ENCODE results near the gene FST. TPM values are rescaled to one million over a fixed set of nuclear protein-coding genes. Genes with fewer than 3 reads are reported as not detected.
A peak's percentile ranks its signal among the peaks of the same experiment; 100 is the strongest.

The FST gene
- total and polyA plus RNA-seq, 2 experiments from 2014 or later, result 56.0 to 87.0 TPM

- peaks cover 24% of the 10 kb centered on the region for H3F3A ChIP-seq (ENCODE audit: insufficient read depth)
- WGBS, 2 experiments (ENCODE audit: low coverage in 1 of 2, low lambda C conversion rate in 2 of 2, missing lambda C conversion rate in 2 of 2), result 95 to 97% methylated on average over 2 of the region's 2 CpGs
- TF ChIP-seq EZH2 (IDR thresholded peaks at IDR 0.05; ENCODE audit: insufficient read depth, poor library complexity, severe bottlenecking) (no peak), EZH2phosphoT487 (IDR thresholded peaks at IDR 0.05; ENCODE audit: insufficient read depth, low read depth) (no peak)
- H4K20me1 ChIP-seq (ENCODE audit: insufficient read depth), result no peaks in the 10 kb centered on the region
- H3K9ac ChIP-seq, result no peak overlapping the region
- peaks cover 25% of the 10 kb centered on the region for H3K4me1 ChIP-seq (ENCODE audit: insufficient read depth)
- no peaks in the 10 kb centered on the region for H3K36me3 ChIP-seq (ENCODE audit: low read depth)
- no peak overlapping the region for H3K27ac ChIP-seq
- no peak overlapping the region for H2AFZ ChIP-seq
- in situ Hi-C loops (cut with MboI), result loop anchor here (25.0 kb wide), 1 partner anchor 274 kb away; no protein-coding TSS in a partner anchor
- no peak for DNase-seq
- H3K4me3 ChIP-seq, result no peak overlapping the region
- no peaks in the 10 kb centered on the region for H3K79me2 ChIP-seq (ENCODE audit: insufficient read depth)
- H3K27me3 ChIP-seq (replicated peaks; ENCODE audit: insufficient read depth), result no peaks in the 10 kb centered on the region
- no peaks in the 10 kb centered on the region for H3K9me2 ChIP-seq (ENCODE audit: insufficient read depth)
- H3K9me3 ChIP-seq (ENCODE audit: low read depth), result no peaks in the 10 kb centered on the region
- no peak overlapping the region for H3K4me2 ChIP-seq (ENCODE audit: unreplicated experiment)
Measured at GRCh38 chr5:53436480-53437191, 43.8 kb upstream of the FST start.

GRCh38 chr5:53438079-53438478 lies 42.4 kb upstream of the FST start:
- Histone ChIP-seq H3K27me3 (replicated peaks; ENCODE audit: insufficient read depth) (no peaks in the 10 kb centered on the region), H3K9ac (no peak overlapping the region), H3K27ac (no peak overlapping the region), H2AFZ (no peak overlapping the region), H3K9me2 (ENCODE audit: insufficient read depth) (no peaks in the 10 kb centered on the region), H4K20me1 (ENCODE audit: insufficient read depth) (no peaks in the 10 kb centered on the region), H3K9me3 (ENCODE audit: low read depth) (no peaks in the 10 kb centered on the region), H3K4me1 (ENCODE audit: insufficient read depth) (peaks cover 18% of the 10 kb centered on the region), H3K4me3 (no peak overlapping the region), H3K4me2 (ENCODE audit: unreplicated experiment) (peak overlapping the region; percentile 47), H3K79me2 (ENCODE audit: insufficient read depth) (no peaks in the 10 kb centered on the region), H3K36me3 (ENCODE audit: low read depth) (no peaks in the 10 kb centered on the region), H3F3A (ENCODE audit: insufficient read depth) (peaks cover 21% of the 10 kb centered on the region)
- TF ChIP-seq EZH2phosphoT487 (IDR thresholded peaks at IDR 0.05; ENCODE audit: insufficient read depth, low read depth) (no peak), EZH2 (IDR thresholded peaks at IDR 0.05; ENCODE audit: insufficient read depth, poor library complexity, severe bottlenecking) (no peak)
- no peak for DNase-seq
- WGBS, 2 experiments (ENCODE audit: low coverage in 1 of 2, low lambda C conversion rate in 2 of 2, missing lambda C conversion rate in 2 of 2), result 96 to 97% methylated on average over 13 of the region's 13 CpGs
- in situ Hi-C loops (cut with MboI), result loop anchor here (25.0 kb wide), 1 partner anchor 276 kb away; no protein-coding TSS in a partner anchor

- peak overlapping the region; percentile 14; the same call in 1 of the 2 replicates for H2AFZ ChIP-seq
- peak; percentile 74 for DNase-seq
- TF ChIP-seq EZH2 (IDR thresholded peaks at IDR 0.05; ENCODE audit: insufficient read depth, poor library complexity, severe bottlenecking), result no peak
- no peak for TF ChIP-seq EZH2phosphoT487 (IDR thresholded peaks at IDR 0.05; ENCODE audit: insufficient read depth, low read depth)
- no peaks in the 10 kb centered on the region for H3K36me3 ChIP-seq (ENCODE audit: low read depth)
- H3K27ac ChIP-seq, result peak overlapping the region; percentile 36
- H3K79me2 ChIP-seq (ENCODE audit: insufficient read depth), result no peaks in the 10 kb centered on the region
- no peak overlapping the region for H3K9ac ChIP-seq
- peaks cover 21% of the 10 kb centered on the region for H3F3A ChIP-seq (ENCODE audit: insufficient read depth)
- 25 to 28% methylated on average over 6 of the region's 6 CpGs for WGBS, 2 experiments (ENCODE audit: low coverage in 1 of 2, low lambda C conversion rate in 2 of 2, missing lambda C conversion rate in 2 of 2)
- in situ Hi-C loops (cut with MboI), result loop anchor here (25.0 kb wide), 1 partner anchor 276 kb away; no protein-coding TSS in a partner anchor
- H3K9me3 ChIP-seq (ENCODE audit: low read depth), result no peaks in the 10 kb centered on the region
- no peaks in the 10 kb centered on the region for H3K9me2 ChIP-seq (ENCODE audit: insufficient read depth)
- H4K20me1 ChIP-seq (ENCODE audit: insufficient read depth), result no peaks in the 10 kb centered on the region
- H3K4me1 ChIP-seq (ENCODE audit: insufficient read depth), result peaks cover 18% of the 10 kb centered on the region
- peak overlapping the region; percentile 7; the same call in 1 of the 2 replicates for H3K4me3 ChIP-seq
- H3K27me3 ChIP-seq (replicated peaks; ENCODE audit: insufficient read depth), result no peaks in the 10 kb centered on the region
- peak overlapping the region; percentile 47 for H3K4me2 ChIP-seq (ENCODE audit: unreplicated experiment)
Measured at GRCh38 chr5:53438486-53439472, 41.6 kb upstream of the FST start.

- in situ Hi-C loops (cut with MboI), result loop anchor here (25.0 kb wide), 1 partner anchor 281 kb away; no protein-coding TSS in a partner anchor
Measured at GRCh38 chr5:53442961-53443360, 37.5 kb upstream of the FST start.

More at GRCh38 chr5:53442961-53443360, 37.5 kb upstream of the FST start:
- Histone ChIP-seq H3K27ac (no peak overlapping the region), H3K9me2 (ENCODE audit: insufficient read depth) (no peaks in the 10 kb centered on the region), H3K27me3 (replicated peaks; ENCODE audit: insufficient read depth) (no peaks in the 10 kb centered on the region), H3F3A (ENCODE audit: insufficient read depth) (peaks cover 21% of the 10 kb centered on the region), H3K4me1 (ENCODE audit: insufficient read depth) (peaks cover 18% of the 10 kb centered on the region), H3K9ac (no peak overlapping the region), H3K4me2 (ENCODE audit: unreplicated experiment) (no peak overlapping the region), H3K9me3 (ENCODE audit: low read depth) (no peaks in the 10 kb centered on the region), H4K20me1 (ENCODE audit: insufficient read depth) (no peaks in the 10 kb centered on the region), H3K36me3 (ENCODE audit: low read depth) (no peaks in the 10 kb centered on the region), H2AFZ (no peak overlapping the region), H3K4me3 (no peak overlapping the region), H3K79me2 (ENCODE audit: insufficient read depth) (no peaks in the 10 kb centered on the region)
- 48 to 60% methylated on average over 1 of the region's 1 CpG for WGBS, 2 experiments (ENCODE audit: low coverage in 1 of 2, low lambda C conversion rate in 2 of 2, missing lambda C conversion rate in 2 of 2)
- DNase-seq, result no peak
- TF ChIP-seq EZH2 (IDR thresholded peaks at IDR 0.05; ENCODE audit: insufficient read depth, poor library complexity, severe bottlenecking) (no peak), EZH2phosphoT487 (IDR thresholded peaks at IDR 0.05; ENCODE audit: insufficient read depth, low read depth) (no peak)
